Loucy (cell line): ENCODE results near the gene SLFN5.
"Not testable (repeated sequence)": the region's sequence is repeated elsewhere in the genome, so short reads cannot be mapped to it uniquely, and the experiment has no call there.

Experiments
- H2AFZ ChIP-seq: fragments of 200-600 bp; sonication (generic); 2 replicates; pipeline ENCODE4 v1.6.0; 2016; ENCODE audit warnings: antibody characterized with exemption, mild to moderate bottlenecking, low read length, moderate library complexity
- H3F3A ChIP-seq: fragments of 200-600 bp; 2 replicates; pipeline ENCODE4 v1.6.0; 2016; ENCODE audit warnings: antibody characterized with exemption, low read depth, mild to moderate bottlenecking
- H3K27me3 ChIP-seq: fragments of 200-600 bp; sonication (generic); 2 replicates; pipeline ENCODE4 v1.6.1; 2014; ENCODE audit warnings: low read length, mild to moderate bottlenecking; ENCODE audit not compliant: insufficient read depth, poor library complexity, severe bottlenecking
- H3K36me3 ChIP-seq: fragments of 200-600 bp; sonication (generic); 2 replicates; pipeline ENCODE4 v1.6.1; 2016; ENCODE audit warnings: low read length; ENCODE audit not compliant: insufficient read depth
- H3K4me1 ChIP-seq: fragments of 200-600 bp; sonication (generic); 2 replicates; pipeline ENCODE4 v1.5.1; 2014; ENCODE audit warnings: low read length, mild to moderate bottlenecking; ENCODE audit not compliant: insufficient read depth, poor library complexity, severe bottlenecking
- H3K4me2 ChIP-seq: fragments of 200-600 bp; sonication (generic); 2 replicates; pipeline ENCODE4 v1.6.0; 2014; ENCODE audit warnings: antibody characterized with exemption, low read length, low read depth, mild to moderate bottlenecking; ENCODE audit not compliant: poor library complexity, severe bottlenecking
- H3K4me3 ChIP-seq: fragments of 200-600 bp; sonication (generic); 2 replicates; pipeline ENCODE4 v1.5.1; 2014; ENCODE audit warnings: low read length, mild to moderate bottlenecking, mixed read lengths; ENCODE audit not compliant: poor library complexity, severe bottlenecking
- H3K79me2 ChIP-seq: fragments of 200-600 bp; sonication (generic); 2 replicates; pipeline ENCODE4 v1.6.1; 2014; ENCODE audit warnings: low read length; ENCODE audit not compliant: insufficient read depth
- H3K9ac ChIP-seq: fragments of 200-600 bp; sonication (generic); 2 replicates; pipeline ENCODE4 v1.6.0; 2014; ENCODE audit warnings: mild to moderate bottlenecking, low read depth, low read length, moderate library complexity; ENCODE audit not compliant: poor library complexity, severe bottlenecking
- H3K9me2 ChIP-seq: fragments of 200-600 bp; sonication (generic); replicated peaks from 2 replicates; pipeline ENCODE4 v1.6.1; 2016; ENCODE audit warnings: low read depth, low read length, mixed read lengths
- H3K9me3 ChIP-seq: fragments of 200-600 bp; sonication (generic); 2 replicates; pipeline ENCODE4 v1.6.1; 2014; ENCODE audit warnings: mild to moderate bottlenecking, antibody characterized with exemption, low read length, low read depth; ENCODE audit not compliant: insufficient read depth
- H4K20me1 ChIP-seq: fragments of 200-600 bp; sonication (generic); 2 replicates; pipeline ENCODE4 v1.6.0; 2014; ENCODE audit warnings: antibody characterized with exemption, low read length, mild to moderate bottlenecking; ENCODE audit not compliant: insufficient read depth, poor library complexity, severe bottlenecking
- EZH2phosphoT487 ChIP-seq: fragments of 200-600 bp; IDR thresholded peaks from 2 replicates; pipeline ENCODE4 v1.6.1; 2018; ENCODE audit warnings: antibody characterized with exemption, mild to moderate bottlenecking, moderate library complexity, borderline replicate concordance
- TF ChIP-seq, protein P1 (sequence below): fragments of 200-600 bp; sonication (generic); conservative IDR thresholded peaks from 2 replicates; pipeline ENCODE4 v1.5.1; 2014; ENCODE audit warnings: mild to moderate bottlenecking, antibody characterized with exemption, low read length

Gene SLFN5

DNA sequence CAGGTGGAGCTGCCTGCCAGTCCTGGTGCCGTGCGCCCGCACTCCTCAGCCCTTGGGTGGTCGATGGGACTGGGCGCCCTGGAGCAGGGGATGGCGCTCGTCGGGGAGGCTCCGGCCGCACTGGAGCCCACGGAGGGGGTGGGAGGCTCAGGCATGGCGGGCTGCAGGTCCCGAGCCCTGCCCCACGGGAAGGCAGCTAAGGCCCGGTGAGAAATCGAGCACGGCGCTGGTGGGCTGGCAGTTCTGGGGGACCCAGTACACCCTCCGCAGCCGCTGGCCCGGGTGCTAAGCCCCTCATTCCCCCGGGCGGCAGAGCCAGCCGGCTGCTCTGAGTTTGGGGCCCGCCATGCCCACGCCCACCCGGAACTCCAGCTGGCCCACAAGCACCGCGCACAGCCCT, 36.0 kb downstream of the SLFN5 start:
- H3K9ac ChIP-seq, H3K9me3 ChIP-seq, H3K27me3 ChIP-seq: not testable (repeated sequence)

DNA sequence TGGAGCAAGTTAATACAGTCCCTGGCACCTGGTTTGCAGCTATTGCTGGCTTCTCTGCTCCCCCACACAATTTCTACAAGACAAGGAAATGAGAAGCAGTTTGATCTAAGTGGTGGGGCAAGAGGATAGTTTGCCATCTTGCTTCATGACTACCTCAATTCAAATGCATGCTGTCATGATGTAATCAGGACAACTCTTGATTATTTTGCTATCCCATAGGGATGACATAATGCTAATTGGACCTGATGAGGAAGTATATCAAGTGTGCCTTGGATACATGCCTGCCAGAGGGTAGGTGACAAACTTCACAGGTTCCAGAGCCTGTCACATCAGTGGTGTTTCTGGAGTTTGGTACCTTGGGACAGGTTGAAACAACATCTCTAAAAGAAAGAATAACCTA, 40.9 kb downstream of the SLFN5 start:
- Histone ChIP-seq H3F3A (no peaks in the 10 kb centered on the region), H4K20me1 (no peaks in the 10 kb centered on the region), H3K4me3 (no peak overlapping the region), H3K9me3 (no peaks in the 10 kb centered on the region), H3K79me2 (no peaks in the 10 kb centered on the region), H2AFZ (no peak overlapping the region), H3K9ac (no peak overlapping the region), H3K27me3 (peaks cover 7% of the 10 kb centered on the region), H3K9me2 (no peaks in the 10 kb centered on the region), H3K4me1 (no peaks in the 10 kb centered on the region), H3K36me3 (no peaks in the 10 kb centered on the region), H3K4me2 (no peak overlapping the region)
- TF ChIP-seq, protein P1, sequence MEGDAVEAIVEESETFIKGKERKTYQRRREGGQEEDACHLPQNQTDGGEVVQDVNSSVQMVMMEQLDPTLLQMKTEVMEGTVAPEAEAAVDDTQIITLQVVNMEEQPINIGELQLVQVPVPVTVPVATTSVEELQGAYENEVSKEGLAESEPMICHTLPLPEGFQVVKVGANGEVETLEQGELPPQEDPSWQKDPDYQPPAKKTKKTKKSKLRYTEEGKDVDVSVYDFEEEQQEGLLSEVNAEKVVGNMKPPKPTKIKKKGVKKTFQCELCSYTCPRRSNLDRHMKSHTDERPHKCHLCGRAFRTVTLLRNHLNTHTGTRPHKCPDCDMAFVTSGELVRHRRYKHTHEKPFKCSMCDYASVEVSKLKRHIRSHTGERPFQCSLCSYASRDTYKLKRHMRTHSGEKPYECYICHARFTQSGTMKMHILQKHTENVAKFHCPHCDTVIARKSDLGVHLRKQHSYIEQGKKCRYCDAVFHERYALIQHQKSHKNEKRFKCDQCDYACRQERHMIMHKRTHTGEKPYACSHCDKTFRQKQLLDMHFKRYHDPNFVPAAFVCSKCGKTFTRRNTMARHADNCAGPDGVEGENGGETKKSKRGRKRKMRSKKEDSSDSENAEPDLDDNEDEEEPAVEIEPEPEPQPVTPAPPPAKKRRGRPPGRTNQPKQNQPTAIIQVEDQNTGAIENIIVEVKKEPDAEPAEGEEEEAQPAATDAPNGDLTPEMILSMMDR = no peak

More for the DNA sequence above, 36.0 kb downstream of the SLFN5 start:
- H4K20me1 ChIP-seq, H2AFZ ChIP-seq, H3K4me2 ChIP-seq, H3K36me3 ChIP-seq, H3K4me3 ChIP-seq, H3K4me1 ChIP-seq, H3F3A ChIP-seq, H3K9me2 ChIP-seq, H3K79me2 ChIP-seq: not testable (repeated sequence)

DNA sequence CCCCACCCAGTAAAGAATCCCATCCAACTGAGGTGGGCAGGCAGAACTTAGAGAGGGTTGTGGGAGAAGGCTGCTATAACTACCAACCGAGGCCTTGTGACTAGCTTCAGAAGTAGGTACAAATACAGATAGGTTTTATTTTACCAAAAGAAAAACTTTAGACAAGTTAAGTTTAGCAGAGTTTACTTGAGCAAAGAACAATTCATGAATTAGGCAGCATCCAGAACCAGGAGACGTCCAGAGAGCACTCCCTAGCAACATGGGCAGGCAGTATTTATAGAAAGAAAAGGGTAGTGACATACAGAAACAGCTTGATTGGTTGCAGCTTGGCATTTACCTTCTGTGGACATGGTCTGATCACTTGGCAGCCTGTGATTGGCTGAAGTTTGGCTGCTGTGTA, 42.1 kb downstream of the SLFN5 start:
- Histone ChIP-seq H3K4me2 (no peak overlapping the region), H2AFZ (no peak overlapping the region), H3K27me3 (peaks cover 14% of the 10 kb centered on the region), H3K9ac (no peak overlapping the region), H3F3A (no peaks in the 10 kb centered on the region), H4K20me1 (no peaks in the 10 kb centered on the region), H3K9me3 (no peaks in the 10 kb centered on the region), H3K79me2 (no peaks in the 10 kb centered on the region), H3K4me1 (no peaks in the 10 kb centered on the region), H3K36me3 (no peaks in the 10 kb centered on the region), H3K4me3 (no peak overlapping the region), H3K9me2 (no peaks in the 10 kb centered on the region)
- TF ChIP-seq EZH2phosphoT487 = no peak
- TF ChIP-seq, protein P1 = no peak

DNA sequence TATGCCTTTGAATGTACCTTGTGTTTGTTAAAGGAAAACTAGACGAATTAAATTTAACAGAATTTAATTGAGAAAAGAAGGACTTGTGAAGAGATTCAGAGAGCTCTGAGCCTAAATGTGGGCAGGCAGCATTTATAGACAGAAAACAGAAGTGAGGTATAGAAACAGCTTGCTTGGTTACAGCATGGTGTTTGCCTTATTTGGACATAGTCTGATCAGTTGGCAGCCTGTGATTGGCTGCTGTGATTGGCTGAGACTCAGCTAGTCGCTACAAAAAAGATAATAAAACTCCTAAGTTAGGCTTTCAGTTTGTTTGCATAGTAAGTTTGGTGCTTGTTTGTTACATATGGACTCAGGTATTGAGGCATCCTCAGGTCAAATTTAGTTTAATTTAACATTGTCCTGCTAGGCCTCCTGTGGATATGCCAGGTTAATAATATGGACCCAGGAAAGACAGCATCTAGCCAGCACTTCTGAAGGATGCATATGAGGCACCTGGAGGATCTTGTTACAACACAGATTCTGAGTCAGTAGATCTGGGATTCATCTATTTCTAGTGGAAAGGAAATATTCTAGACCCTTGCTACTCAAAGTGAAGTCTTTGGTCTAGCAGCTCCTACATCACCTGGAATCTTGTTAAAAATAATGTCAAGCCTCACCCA, 43.4 kb downstream of the SLFN5 start:
- no peak overlapping the region for H3K4me3 ChIP-seq
- no peak overlapping the region for H3K4me2 ChIP-seq
- no peaks in the 10 kb centered on the region for H3K4me1 ChIP-seq
- no peaks in the 10 kb centered on the region for H4K20me1 ChIP-seq
- peaks cover 19% of the 10 kb centered on the region for H3K27me3 ChIP-seq
- H3F3A ChIP-seq = no peaks in the 10 kb centered on the region
- no peak overlapping the region for H3K9ac ChIP-seq
- H3K36me3 ChIP-seq = no peaks in the 10 kb centered on the region
- no peaks in the 10 kb centered on the region for H3K9me3 ChIP-seq
- H2AFZ ChIP-seq = no peak overlapping the region
- H3K79me2 ChIP-seq = no peaks in the 10 kb centered on the region
- H3K9me2 ChIP-seq = no peaks in the 10 kb centered on the region
- TF ChIP-seq, protein P1 = no peak
- no peak for TF ChIP-seq EZH2phosphoT487
